PC-9 (cell line): Measurements from ENCODE around the gene F7.

Experiments used
- EZH2 ChIP-seq: fragments of 200-600 bp; sonication (generic); IDR thresholded peaks from 2 replicates; pipeline ENCODE4 v1.8.0; 2017; ENCODE audit warnings: antibody characterized with exemption, low read depth
- TF ChIP-seq, protein P1 (sequence below): fragments of 200-600 bp; sonication (generic); conservative IDR thresholded peaks from 2 replicates; pipeline ENCODE4 v1.6.1; 2017; ENCODE audit warnings: mixed run types, antibody characterized with exemption, mild to moderate bottlenecking, moderate library complexity

DNA sequence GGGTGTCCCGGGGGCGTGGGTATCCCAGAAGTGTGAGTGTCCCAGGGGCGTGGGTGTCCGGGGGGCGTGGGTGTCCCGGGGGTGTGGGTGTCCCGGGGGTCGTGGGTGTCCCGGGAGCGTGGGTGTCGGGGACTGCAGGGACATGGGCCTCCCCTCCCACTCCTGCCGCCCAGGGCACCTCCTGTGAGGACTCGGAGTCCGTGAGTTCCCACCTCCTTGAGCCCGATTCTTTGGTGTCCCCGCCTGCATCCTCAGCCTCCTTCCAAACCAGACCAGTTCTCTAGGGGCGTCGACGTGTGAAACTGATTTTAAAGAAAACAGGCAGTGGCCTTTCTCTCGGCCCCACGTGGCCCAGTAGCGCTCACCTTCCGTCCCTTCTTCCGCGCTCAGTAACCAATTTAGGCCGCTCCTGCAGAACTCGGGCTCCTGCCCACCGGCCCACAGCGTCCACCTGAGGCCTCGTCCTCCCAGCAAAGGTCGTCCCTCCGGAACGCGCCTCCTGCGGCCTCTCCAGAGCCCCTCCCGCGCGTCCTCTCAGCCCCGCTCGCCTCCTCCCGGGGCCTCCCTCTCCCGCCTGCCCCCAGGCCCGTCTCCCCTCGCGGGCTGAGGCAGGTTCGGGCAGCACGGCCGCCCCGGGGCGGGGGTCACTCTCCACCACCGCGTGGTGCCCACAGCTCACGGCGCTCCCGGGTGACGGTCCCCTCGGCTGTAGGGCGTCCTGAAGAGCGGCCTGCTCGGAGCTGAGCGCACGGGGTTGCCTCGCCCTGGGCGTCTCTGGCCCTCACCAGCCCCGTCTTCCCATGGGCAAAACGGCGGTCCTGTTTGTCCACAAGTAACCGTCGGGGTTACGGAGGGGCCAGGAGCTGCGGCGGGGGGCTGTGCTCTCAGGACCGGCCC, 3.8 kb downstream of the F7 start:
- TF ChIP-seq, protein P1, sequence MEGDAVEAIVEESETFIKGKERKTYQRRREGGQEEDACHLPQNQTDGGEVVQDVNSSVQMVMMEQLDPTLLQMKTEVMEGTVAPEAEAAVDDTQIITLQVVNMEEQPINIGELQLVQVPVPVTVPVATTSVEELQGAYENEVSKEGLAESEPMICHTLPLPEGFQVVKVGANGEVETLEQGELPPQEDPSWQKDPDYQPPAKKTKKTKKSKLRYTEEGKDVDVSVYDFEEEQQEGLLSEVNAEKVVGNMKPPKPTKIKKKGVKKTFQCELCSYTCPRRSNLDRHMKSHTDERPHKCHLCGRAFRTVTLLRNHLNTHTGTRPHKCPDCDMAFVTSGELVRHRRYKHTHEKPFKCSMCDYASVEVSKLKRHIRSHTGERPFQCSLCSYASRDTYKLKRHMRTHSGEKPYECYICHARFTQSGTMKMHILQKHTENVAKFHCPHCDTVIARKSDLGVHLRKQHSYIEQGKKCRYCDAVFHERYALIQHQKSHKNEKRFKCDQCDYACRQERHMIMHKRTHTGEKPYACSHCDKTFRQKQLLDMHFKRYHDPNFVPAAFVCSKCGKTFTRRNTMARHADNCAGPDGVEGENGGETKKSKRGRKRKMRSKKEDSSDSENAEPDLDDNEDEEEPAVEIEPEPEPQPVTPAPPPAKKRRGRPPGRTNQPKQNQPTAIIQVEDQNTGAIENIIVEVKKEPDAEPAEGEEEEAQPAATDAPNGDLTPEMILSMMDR, result no peak
- no peak for TF ChIP-seq EZH2
